Measurements from ENCODE around the gene ADD3.
"Not testable (repeated sequence)": the region's sequence is repeated elsewhere in the genome, so short reads cannot be mapped to it uniquely, and the experiment has no call there.

Gene ADD3

GRCh38 chr10:110035070-110035921 lies 27.5 kb downstream of the ADD3 start:
- no peak for DNase-seq

GRCh38 chr10:110036640-110037039 lies 28.9 kb downstream of the ADD3 start:
- DNase-seq: no peak

GRCh38 chr10:110039254-110039653 lies 31.5 kb downstream of the ADD3 start:
- DNase-seq: no peak

GRCh38 chr10:110040108-110040507 lies 32.3 kb downstream of the ADD3 start:
- no peak for DNase-seq

GRCh38 chr10:110040767-110041478 lies 33.1 kb downstream of the ADD3 start:
- no peak for DNase-seq

GRCh38 chr10:110041479-110041829 lies 33.7 kb downstream of the ADD3 start:
- DNase-seq: no peak

GRCh38 chr10:110042181-110042580 lies 34.4 kb downstream of the ADD3 start:
- DNase-seq: no peak

GRCh38 chr10:110042891-110043290 lies 35.1 kb downstream of the ADD3 start:
- DNase-seq: no peak

- no peak for DNase-seq
Observed at GRCh38 chr10:110044681-110045080, 36.9 kb downstream of the ADD3 start.

GRCh38 chr10:110045772-110046171 lies 38.0 kb downstream of the ADD3 start:
- DNase-seq: no peak

- not testable (repeated sequence) for DNase-seq
Observed at GRCh38 chr10:110048145-110048544, 40.4 kb downstream of the ADD3 start.

- DNase-seq: no peak
Observed at GRCh38 chr10:110048781-110049180, 41.0 kb downstream of the ADD3 start.

GRCh38 chr10:110049889-110050591 lies 42.3 kb downstream of the ADD3 start:
- not testable (repeated sequence) for DNase-seq

GRCh38 chr10:110051487-110051886 lies 43.7 kb downstream of the ADD3 start:
- no peak for DNase-seq

GRCh38 chr10:110052916-110053315 lies 45.1 kb downstream of the ADD3 start:
- DNase-seq: no peak

GRCh38 chr10:110056822-110057221 lies 49.0 kb downstream of the ADD3 start:
- DNase-seq: no peak

GRCh38 chr10:110057456-110057855 lies 49.7 kb downstream of the ADD3 start:
- no peak for DNase-seq

- DNase-seq: no peak
Observed at GRCh38 chr10:110058212-110058611, 50.4 kb downstream of the ADD3 start.

- no peak for DNase-seq
Observed at GRCh38 chr10:110059925-110060324, 52.1 kb downstream of the ADD3 start.

GRCh38 chr10:110061687-110062086 lies 53.9 kb downstream of the ADD3 start:
- no peak for DNase-seq

GRCh38 chr10:110065269-110065668 lies 57.5 kb downstream of the ADD3 start:
- no peak for DNase-seq

GRCh38 chr10:110067960-110068770 lies 60.4 kb downstream of the ADD3 start:
- DNase-seq: peak in 1 of 2 donors; percentile 34

GRCh38 chr10:110068780-110069179 lies 61.0 kb downstream of the ADD3 start:
- DNase-seq: no peak
